Neural crest cell (in vitro differentiated cells): Measurements from ENCODE around the gene EMX2. TPM values are rescaled to one million over a fixed set of nuclear protein-coding genes. Genes with fewer than 3 reads are reported as not detected.
"Not testable (repeated sequence)": the region's sequence is repeated elsewhere in the genome, so short reads cannot be mapped to it uniquely, and the experiment has no call there.

Experiments used
- DNase-seq: peaks from one replicate; pipeline ENCODE4 v3.0.0; 2021; ENCODE audit warnings: low read depth, mixed read lengths, low spot score
- H3K27ac Mint-ChIP-seq: one replicate; pipeline ENCODE4 v1.8.0; 2021; ENCODE audit warnings: mild to moderate bottlenecking, mixed read lengths; ENCODE audit not compliant: unreplicated experiment
- H3K27me3 Mint-ChIP-seq: 2 replicates; pipeline ENCODE4 v1.8.0; 2021; ENCODE audit warnings: low read depth, mild to moderate bottlenecking, mixed read lengths
- H3K36me3 Mint-ChIP-seq: 2 replicates; pipeline ENCODE4 v1.8.0; 2021; ENCODE audit warnings: low read depth, mild to moderate bottlenecking, mixed read lengths
- H3K4me1 Mint-ChIP-seq: 2 replicates; pipeline ENCODE4 v1.8.0; 2021; ENCODE audit warnings: mixed read lengths
- H3K4me3 Mint-ChIP-seq: one replicate; pipeline ENCODE4 v1.8.0; 2021; ENCODE audit warnings: mild to moderate bottlenecking, mixed read lengths
- H3K9me3 Mint-ChIP-seq: 2 replicates; pipeline ENCODE4 v1.8.0; 2021; ENCODE audit warnings: mixed read lengths
- total RNA-seq: library from RNA; stranded (reverse); gene quantifications from 2 replicates; pipeline ENCODE4 v1.2.1, GENCODE V29; 2021
- TF ChIP-seq, protein P1 (sequence below): fragments of 200-600 bp; sonication (generic); conservative IDR thresholded peaks from 2 replicates; pipeline ENCODE4 v1.5.0; 2021; ENCODE audit warnings: antibody characterized with exemption, mild to moderate bottlenecking

The EMX2 gene
- total RNA-seq, 1 donor from 2014 or later: 1.0 TPM

DNA sequence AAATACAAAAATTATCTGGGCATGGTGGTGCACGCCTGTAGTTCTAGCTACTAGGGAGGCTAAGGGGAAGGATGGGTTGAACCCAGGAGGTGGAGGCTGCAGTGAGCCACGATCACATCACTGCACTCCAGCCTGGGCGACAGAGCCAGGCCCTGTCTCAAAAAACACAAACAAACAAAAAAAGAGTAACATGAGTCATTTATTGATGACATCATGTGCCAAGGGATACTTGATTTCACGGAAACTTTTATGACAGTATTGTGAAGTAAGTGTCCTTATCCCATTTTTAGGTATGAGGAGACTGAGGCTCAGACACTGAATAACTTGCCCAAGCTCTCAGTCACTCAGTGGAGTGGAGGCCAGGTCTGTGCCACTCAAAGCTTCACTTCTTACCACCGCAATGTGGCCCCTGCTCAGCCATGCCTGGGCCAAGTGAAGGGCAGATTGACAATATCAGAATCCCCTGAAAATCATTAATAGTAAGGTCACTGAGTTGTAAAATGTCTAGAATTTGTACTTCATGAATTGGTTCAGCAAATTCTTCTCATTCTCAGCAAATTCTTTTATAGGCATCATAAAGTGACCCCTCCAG is 36.5 kb downstream of the EMX2 start:
- Mint-ChIP-seq H3K27ac (no peak overlapping the region), H3K9me3 (no peaks in the 10 kb centered on the region), H3K36me3 (no peaks in the 10 kb centered on the region), H3K4me1 (no peaks in the 10 kb centered on the region), H3K4me3 (no peak overlapping the region), H3K27me3 (peaks cover 65% of the 10 kb centered on the region)
- TF ChIP-seq, protein P1, sequence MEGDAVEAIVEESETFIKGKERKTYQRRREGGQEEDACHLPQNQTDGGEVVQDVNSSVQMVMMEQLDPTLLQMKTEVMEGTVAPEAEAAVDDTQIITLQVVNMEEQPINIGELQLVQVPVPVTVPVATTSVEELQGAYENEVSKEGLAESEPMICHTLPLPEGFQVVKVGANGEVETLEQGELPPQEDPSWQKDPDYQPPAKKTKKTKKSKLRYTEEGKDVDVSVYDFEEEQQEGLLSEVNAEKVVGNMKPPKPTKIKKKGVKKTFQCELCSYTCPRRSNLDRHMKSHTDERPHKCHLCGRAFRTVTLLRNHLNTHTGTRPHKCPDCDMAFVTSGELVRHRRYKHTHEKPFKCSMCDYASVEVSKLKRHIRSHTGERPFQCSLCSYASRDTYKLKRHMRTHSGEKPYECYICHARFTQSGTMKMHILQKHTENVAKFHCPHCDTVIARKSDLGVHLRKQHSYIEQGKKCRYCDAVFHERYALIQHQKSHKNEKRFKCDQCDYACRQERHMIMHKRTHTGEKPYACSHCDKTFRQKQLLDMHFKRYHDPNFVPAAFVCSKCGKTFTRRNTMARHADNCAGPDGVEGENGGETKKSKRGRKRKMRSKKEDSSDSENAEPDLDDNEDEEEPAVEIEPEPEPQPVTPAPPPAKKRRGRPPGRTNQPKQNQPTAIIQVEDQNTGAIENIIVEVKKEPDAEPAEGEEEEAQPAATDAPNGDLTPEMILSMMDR: no peak
- DNase-seq: no peak

GRCh38 chr10:117581961-117582360 is 39.4 kb downstream of the EMX2 start:
- Mint-ChIP-seq H3K4me3 (no peak overlapping the region), H3K4me1 (no peaks in the 10 kb centered on the region), H3K27ac (no peak overlapping the region), H3K9me3 (peaks cover 9% of the 10 kb centered on the region), H3K27me3 (peaks cover 45% of the 10 kb centered on the region), H3K36me3 (no peaks in the 10 kb centered on the region)
- TF ChIP-seq, protein P1: no peak
- no peak for DNase-seq

GRCh38 chr10:117584831-117585230 is 42.3 kb downstream of the EMX2 start:
- DNase-seq, H3K36me3 Mint-ChIP-seq, H3K4me3 Mint-ChIP-seq, H3K4me1 Mint-ChIP-seq, H3K27ac Mint-ChIP-seq: not testable (repeated sequence)
- H3K9me3 Mint-ChIP-seq: peaks cover 11% of the 10 kb centered on the region
- H3K27me3 Mint-ChIP-seq: peaks cover 30% of the 10 kb centered on the region

DNA sequence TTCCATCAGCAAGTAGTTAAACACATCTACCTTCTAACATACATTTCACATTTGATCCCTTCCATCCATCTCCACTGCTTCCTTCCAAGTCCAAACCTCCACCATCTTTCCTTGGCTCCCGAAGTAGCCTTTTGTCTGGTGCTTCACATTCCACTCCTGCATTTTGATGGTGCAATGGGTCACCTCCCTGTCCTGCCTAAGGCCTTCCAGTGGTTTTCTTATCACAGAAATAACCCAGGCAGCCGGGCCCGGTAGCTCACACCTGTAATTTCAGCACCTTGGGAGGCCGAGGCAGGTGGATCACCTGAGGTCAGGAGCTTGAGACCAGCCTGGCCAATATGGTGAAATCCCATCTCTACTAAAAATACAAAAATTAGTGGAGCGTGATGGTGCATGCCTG is 44.5 kb downstream of the EMX2 start:
- Mint-ChIP-seq H3K36me3 (no peaks in the 10 kb centered on the region), H3K27ac (no peak overlapping the region), H3K4me3 (no peak overlapping the region)

DNA sequence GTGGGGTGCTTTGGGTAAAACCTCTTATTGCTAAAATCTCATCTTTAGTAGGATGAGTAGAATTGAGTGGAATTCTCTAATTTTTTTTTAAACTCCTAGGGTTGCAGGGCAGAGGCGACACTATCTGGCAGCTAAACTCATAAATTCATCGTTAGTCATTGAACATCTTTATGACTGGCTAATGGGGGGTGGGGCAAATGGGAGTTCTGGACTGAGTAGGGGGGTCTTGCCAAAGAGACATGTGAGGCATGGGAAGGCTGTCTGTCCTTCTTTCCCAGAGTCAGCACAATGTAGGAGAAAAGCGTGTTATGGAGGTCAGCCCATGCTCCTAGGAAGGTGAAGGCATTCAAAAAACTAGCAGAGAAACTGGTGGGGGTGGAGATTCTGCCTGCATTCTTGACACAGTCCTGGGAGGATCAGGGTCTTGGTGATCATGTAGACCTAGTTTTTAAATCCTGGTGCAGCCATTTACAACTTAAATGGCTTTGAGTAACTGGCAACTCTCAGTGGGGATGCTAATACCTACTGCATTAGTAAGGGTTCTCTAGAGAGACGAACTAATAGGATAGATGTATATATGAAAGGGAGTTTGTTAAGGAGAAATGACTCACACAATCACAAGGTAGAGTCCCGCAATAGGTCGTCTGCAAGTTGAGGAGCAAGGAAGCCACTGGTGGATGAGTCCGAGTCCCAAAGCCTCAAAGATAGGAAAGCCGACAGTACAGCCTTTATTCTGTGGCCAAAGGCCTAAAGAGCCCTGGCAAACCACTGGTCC is 47.7 kb downstream of the EMX2 start:
- DNase-seq: no peak
- Mint-ChIP-seq H3K9me3 (peaks cover 6% of the 10 kb centered on the region), H3K27me3 (peaks cover 7% of the 10 kb centered on the region), H3K4me1 (no peaks in the 10 kb centered on the region), H3K4me3 (no peak overlapping the region), H3K36me3 (no peaks in the 10 kb centered on the region), H3K27ac (no peak overlapping the region)
- TF ChIP-seq, protein P1: no peak

More for the DNA sequence above, 44.5 kb downstream of the EMX2 start:
- Mint-ChIP-seq H3K4me1 (no peaks in the 10 kb centered on the region), H3K27me3 (peaks cover 21% of the 10 kb centered on the region), H3K9me3 (peaks cover 11% of the 10 kb centered on the region)
- TF ChIP-seq, protein P1: no peak
- no peak for DNase-seq

DNA sequence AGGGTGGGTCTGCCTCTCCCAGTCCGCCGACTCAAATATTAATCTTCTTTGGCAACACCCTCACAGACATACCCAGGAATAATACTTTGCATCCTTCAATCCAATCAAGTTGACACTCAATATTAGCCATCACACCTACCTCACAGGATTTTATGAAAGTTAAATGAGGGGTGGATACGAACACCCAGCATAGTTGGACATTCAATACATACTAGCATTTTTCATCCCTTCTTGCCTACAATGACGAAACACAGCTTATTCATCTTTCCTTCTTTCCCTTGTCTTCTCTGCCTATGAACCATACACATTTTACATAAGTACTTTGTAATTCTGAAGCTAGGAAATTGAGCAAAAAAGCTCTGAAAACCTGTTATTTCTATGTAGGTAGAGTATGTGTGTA is 48.5 kb downstream of the EMX2 start:
- Mint-ChIP-seq H3K4me1 (no peaks in the 10 kb centered on the region), H3K4me3 (no peak overlapping the region), H3K9me3 (peaks cover 5% of the 10 kb centered on the region), H3K36me3 (no peaks in the 10 kb centered on the region), H3K27me3 (peaks cover 7% of the 10 kb centered on the region), H3K27ac (no peak overlapping the region)
- DNase-seq: no peak
- TF ChIP-seq, protein P1: no peak
